Epithelial cell of esophagus (primary cell): ENCODE results near the gene ALPI.
"Not testable (repeated sequence)": the region's sequence is repeated elsewhere in the genome, so short reads cannot be mapped to it uniquely, and the experiment has no call there.

Source experiments
- DNase-seq: peaks from one replicate; pipeline ENCODE4 v3.0.0; 2010; ENCODE audit warnings: low read depth
- H3K4me3 ChIP-seq: 2 replicates; pipeline ENCODE4 v1.5.1; 2011; ENCODE audit warnings: mild to moderate bottlenecking, low read length, control low read depth
- CTCF ChIP-seq: IDR thresholded peaks from 2 replicates; pipeline ENCODE4 v1.5.1; 2011; ENCODE audit warnings: low read depth, mild to moderate bottlenecking, low read length, control low read depth, inconsistent platforms; ENCODE audit not compliant: insufficient read depth; ENCODE audit errors: missing control alignments

The ALPI gene

DNA sequence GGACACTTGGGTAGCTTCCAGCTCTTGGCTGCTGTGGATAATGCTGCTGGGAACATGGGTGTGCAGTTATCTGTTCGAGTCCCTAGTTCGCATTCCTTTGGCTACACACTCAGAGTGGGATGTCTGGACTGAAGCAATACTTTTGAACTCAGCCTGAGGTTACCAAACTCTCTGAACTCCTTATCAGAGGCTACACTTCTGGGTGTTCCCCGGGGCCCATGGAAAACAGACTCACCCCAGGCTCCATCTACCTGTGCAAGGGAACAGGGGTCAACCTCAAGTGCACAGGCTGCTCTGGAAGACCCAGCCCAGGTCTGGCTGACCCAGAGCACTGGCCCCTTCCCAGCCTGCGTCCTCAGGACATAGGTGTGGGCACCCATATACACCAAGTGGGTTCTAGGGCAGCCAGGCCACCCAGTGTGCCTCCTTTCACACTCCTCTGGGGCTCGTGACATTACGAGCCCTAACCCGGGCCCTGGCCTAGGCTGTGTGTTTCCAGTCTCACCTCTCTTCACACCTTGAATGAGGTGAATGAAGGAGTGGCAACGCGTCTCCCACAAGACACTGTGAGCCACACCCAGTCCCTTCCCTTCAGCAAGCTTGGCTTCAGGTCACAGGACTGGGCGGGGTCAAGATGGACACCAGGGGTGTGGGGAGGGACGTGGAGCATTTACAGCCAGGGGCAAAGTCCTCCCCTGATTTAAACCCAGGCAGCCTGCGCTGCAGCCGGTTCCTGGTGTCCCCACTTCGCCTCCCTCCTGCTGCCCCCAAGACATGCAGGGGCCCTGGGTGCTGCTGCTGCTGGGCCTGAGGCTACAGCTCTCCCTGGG, at the start of gene ALPI:
Gene ALPI, plus strand, starts transcription at position 728 of the 830 bp plus-strand sequence. Its CDS starts 47 bp downstream, at position 775.
- no peak for TF ChIP-seq CTCF
- no peak within 1 kb of the TSS for H3K4me3 ChIP-seq
- DNase-seq, result no peak

DNA sequence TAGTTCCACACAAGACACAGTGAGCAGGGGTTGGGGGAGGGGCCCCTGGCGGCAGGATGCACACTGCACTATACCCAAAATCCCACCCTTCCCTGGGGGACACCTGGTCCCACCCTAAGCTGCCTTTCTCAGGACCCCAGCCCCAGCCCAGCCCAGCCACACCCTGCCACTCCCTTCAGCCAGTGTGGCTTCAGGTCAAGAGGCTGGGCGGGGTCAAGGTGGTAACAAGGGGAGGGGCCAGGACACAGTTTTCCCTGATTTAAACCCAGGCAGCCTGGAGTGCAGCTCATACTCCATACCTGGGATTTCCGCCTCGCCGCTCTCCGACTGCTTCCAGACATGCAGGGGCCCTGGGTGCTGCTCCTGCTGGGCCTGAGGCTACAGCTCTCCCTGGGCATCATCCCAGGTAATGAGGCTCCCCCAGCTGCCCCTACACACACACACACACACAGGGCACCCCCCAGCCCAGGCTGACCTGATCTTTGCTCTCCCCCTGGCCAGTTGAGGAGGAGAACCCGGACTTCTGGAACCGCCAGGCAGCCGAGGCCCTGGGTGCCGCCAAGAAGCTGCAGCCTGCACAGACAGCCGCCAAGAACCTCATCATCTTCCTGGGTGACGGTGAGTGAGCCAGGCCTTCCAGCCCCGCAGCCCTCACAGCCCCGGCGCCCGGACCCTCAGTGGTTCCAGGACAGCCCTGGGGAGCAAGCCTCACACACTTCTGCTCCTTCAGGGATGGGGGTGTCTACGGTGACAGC, 49.2 kb upstream of the ALPI start, which contains the start of gene ALPG:
Gene ALPG, plus strand, starts transcription at position 289 of the 755 bp plus-strand sequence. Its CDS starts 51 bp downstream, at position 340.
- no peak for DNase-seq
- no peak within 1 kb of the TSS for H3K4me3 ChIP-seq
- TF ChIP-seq CTCF, result no peak

DNA sequence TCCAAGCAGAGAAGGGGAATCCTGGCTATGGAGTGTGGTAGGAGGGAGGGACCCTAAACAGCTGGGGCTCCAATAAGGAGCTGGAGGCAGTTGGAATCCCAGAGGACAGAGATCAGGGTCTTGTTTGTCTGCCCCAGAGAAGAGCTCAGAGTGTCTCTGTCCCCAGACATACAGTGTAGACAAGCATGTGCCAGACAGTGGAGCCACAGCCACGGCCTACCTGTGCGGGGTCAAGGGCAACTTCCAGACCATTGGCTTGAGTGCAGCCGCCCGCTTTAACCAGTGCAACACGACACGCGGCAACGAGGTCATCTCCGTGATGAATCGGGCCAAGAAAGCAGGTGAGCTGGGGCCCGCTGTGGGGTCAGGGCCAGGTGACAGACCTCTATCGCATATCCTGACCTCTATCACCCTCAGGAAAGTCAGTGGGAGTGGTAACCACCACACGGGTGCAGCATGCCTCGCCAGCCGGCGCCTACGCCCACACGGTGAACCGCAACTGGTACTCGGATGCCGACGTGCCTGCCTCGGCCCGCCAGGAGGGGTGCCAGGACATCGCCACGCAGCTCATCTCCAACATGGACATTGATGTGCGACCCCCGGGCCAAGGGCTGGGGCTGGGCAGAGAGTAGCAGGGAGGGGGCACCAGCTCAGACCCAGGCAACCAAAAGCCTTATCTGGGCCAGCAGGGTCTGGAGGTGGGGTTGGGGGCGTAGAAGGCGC, 48.4 kb upstream of the ALPI start:
- not testable (repeated sequence) for DNase-seq, H3K4me3 ChIP-seq

GRCh38 chr2:232408269-232408668, 47.7 kb upstream of the ALPI start:
- not testable (repeated sequence) for H3K4me3 ChIP-seq, DNase-seq

DNA sequence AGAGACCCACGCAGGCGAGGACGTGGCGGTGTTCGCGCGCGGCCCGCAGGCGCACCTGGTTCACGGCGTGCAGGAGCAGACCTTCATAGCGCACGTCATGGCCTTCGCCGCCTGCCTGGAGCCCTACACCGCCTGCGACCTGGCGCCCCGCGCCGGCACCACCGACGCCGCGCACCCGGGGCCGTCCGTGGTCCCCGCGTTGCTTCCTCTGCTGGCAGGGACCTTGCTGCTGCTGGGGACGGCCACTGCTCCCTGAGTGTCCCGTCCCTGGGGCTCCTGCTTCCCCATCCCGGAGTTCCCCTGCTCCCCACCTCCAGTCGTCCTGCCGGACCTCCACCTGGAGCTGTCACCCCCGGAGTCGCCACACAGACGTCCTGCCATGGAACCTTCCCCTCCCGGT, 46.3 kb upstream of the ALPI start:
- DNase-seq, H3K4me3 ChIP-seq: not testable (repeated sequence)

GRCh38 chr2:232410238-232410900, 45.6 kb upstream of the ALPI start:
- no peak for TF ChIP-seq CTCF
- no peak for DNase-seq
- H3K4me3 ChIP-seq, result no peak overlapping the region

GRCh38 chr2:232411901-232412629, 43.9 kb upstream of the ALPI start:
- no peak overlapping the region for H3K4me3 ChIP-seq
- TF ChIP-seq CTCF, result no peak
- no peak for DNase-seq
